GM23338 (cell line): Measurements from ENCODE around the gene FAM171A1.

ENCODE experiments used
- CREB1 ChIP-seq: fragments of 250-450 bp; sonication (Bioruptor Pico); IDR thresholded peaks from 2 replicates; pipeline ENCODE4 v1.5.0; 2020; ENCODE audit warnings: low read depth, mild to moderate bottlenecking, moderate library complexity
- CTCF ChIP-seq, 2 experiments: fragments of 200-600 bp in 1 of 2; sonication (generic) in 1 of 2; conservative IDR thresholded peaks; 2 replicates each; pipeline versions ENCODE4 v1.5.1 to v1.6.1; 2016 to 2017; ENCODE audit warnings: antibody characterized with exemption in 2 of 2, low read depth in 2 of 2, mild to moderate bottlenecking in 2 of 2, moderate library complexity in 1 of 2
- EZH2 ChIP-seq: fragments of 200-600 bp; sonication (generic); IDR thresholded peaks from one replicate; pipeline ENCODE4 v1.8.0; 2017; ENCODE audit warnings: antibody characterized with exemption, mild to moderate bottlenecking, low read depth; ENCODE audit not compliant: unreplicated experiment
- EZH2phosphoT487 ChIP-seq: fragments of 200-600 bp; sonication (generic); IDR thresholded peaks from one replicate; pipeline ENCODE4 v1.8.1; 2018; ENCODE audit warnings: antibody characterized with exemption; ENCODE audit not compliant: unreplicated experiment
- JUNB ChIP-seq: IDR thresholded peaks from one replicate; pipeline ENCODE4 v1.6.1; 2016; ENCODE audit warnings: antibody characterized with exemption; ENCODE audit not compliant: unreplicated experiment
- NANOG ChIP-seq: IDR thresholded peaks from 2 replicates; pipeline ENCODE4 v1.6.1; 2016; ENCODE audit warnings: antibody characterized with exemption, borderline replicate concordance
- POLR2AphosphoS5 ChIP-seq: IDR thresholded peaks from 2 replicates; pipeline ENCODE4 v1.6.1; 2016; ENCODE audit warnings: antibody characterized with exemption, low read depth
- REST ChIP-seq: IDR thresholded peaks from one replicate; pipeline ENCODE4 v1.6.1; 2018; ENCODE audit warnings: antibody characterized with exemption; ENCODE audit not compliant: unreplicated experiment
- STAT1 ChIP-seq: IDR thresholded peaks from one replicate; pipeline ENCODE4 v1.6.1; 2016; ENCODE audit warnings: antibody characterized with exemption; ENCODE audit not compliant: unreplicated experiment
- ZNF114 ChIP-seq: fragments of 250-450 bp; sonication (Bioruptor Pico); IDR thresholded peaks from 2 replicates; pipeline ENCODE4 v1.5.0; 2020; ENCODE audit warnings: mild to moderate bottlenecking, moderate library complexity
- ZNF331 ChIP-seq: fragments of 250-450 bp; sonication (Bioruptor Pico); IDR thresholded peaks from 2 replicates; pipeline ENCODE4 v1.5.0; 2020; ENCODE audit warnings: low read depth, mild to moderate bottlenecking, moderate library complexity
- ZNF462 ChIP-seq: fragments of 250-450 bp; sonication (Bioruptor Pico); IDR thresholded peaks from 2 replicates; pipeline ENCODE4 v1.5.0; 2020; ENCODE audit warnings: mild to moderate bottlenecking, moderate library complexity

GRCh38 chr10:15296701-15297100 lies 74.4 kb downstream of the FAM171A1 start:
- no peak for TF ChIP-seq CTCF (conservative IDR thresholded peaks at IDR 0.05; ENCODE audit: low read depth in 2 of 2)
- TF ChIP-seq REST = no peak
- TF ChIP-seq POLR2AphosphoS5 = no peak
- TF ChIP-seq EZH2 = no peak
- TF ChIP-seq EZH2phosphoT487 = no peak
- TF ChIP-seq ZNF331 (CRISPR knock-in tag) = no peak
- TF ChIP-seq ZNF114 (CRISPR knock-in tag) = no peak
- TF ChIP-seq ZNF462 (CRISPR knock-in tag) = no peak
- TF ChIP-seq CREB1 = no peak
- TF ChIP-seq NANOG = no peak
- TF ChIP-seq STAT1 = no peak
- no peak for TF ChIP-seq JUNB
